DMS53 treated with DMSO at 0.1 percent for 48 hours (cell line): Measurements from ENCODE around the gene SNRNP27.
A peak's percentile ranks its signal among the peaks of the same experiment; 100 is the strongest.
"Not testable (repeated sequence)": the region's sequence is repeated elsewhere in the genome, so short reads cannot be mapped to it uniquely, and the experiment has no call there.

ENCODE experiments used
- DNase-seq: peaks from one replicate; lab custom pipeline; 2025; ENCODE audit not compliant: unreplicated experiment; lab: John Stamatoyannopoulos, UW

The SNRNP27 gene, protein sequence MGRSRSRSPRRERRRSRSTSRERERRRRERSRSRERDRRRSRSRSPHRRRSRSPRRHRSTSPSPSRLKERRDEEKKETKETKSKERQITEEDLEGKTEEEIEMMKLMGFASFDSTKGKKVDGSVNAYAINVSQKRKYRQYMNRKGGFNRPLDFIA

DNA sequence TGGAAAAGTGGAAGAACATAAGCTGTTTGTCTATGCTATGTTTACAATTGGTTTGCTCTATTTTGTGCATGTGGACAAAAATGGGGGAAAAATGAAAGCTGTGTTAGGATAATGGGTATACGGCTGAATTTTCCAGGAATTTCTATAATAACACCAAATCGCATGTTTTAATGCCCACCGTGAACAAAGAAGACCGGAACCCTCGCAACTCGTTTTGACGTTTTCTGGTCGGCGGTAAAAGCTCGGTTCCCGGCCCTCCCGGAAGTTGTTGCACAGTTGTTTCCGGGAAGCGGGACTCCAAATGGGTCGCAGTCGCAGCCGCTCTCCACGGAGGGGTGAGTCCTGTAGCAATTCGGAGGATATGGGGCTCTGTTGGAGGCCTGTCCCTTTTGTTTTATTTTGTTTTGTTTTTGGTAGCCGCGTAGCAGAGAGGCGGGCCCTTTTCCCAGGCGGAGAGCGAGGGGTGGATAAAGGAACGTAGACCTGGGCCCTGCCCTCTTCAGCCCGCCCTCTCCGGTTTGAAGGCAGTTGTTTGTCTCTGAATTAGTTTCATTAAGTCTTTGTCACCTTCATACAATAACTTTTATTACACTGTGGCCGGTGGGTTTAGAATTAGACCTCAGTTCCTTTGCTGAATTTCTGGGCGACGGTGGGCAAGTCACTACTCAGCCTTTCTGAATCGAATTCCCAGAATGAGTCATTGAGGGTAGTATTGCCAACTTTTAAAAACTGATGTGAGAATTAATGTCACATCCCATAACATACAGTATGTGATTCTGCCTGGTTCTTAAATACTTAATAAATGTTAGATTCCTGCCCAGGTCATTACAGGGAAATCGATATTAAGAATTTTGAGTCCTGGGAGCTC, at the start of gene SNRNP27:
SNRNP27 (plus strand) TSS at position 273 of the 868 bp plus-strand sequence; CDS start at position 302, 29 bp downstream.
- DNase-seq: peak; percentile 52

DNA sequence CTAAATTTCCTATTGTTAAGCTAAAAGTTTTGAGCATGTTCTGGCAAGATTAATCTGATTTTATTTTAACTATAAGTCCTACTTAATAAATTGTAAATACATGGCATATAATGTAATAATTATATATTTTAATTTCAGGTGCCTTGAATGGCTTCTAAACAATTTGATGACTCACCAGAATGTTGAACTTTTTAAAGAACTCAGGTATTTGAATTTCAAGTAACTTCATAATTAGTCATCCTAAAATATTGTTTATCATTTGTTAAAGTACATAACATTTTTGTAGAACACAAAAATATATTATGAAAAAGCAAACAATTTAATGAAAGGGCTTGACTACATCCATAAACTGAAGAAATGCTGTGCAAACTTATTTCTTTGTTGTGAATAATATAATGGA, 49.8 kb upstream of the SNRNP27 start:
- no peak for DNase-seq

DNA sequence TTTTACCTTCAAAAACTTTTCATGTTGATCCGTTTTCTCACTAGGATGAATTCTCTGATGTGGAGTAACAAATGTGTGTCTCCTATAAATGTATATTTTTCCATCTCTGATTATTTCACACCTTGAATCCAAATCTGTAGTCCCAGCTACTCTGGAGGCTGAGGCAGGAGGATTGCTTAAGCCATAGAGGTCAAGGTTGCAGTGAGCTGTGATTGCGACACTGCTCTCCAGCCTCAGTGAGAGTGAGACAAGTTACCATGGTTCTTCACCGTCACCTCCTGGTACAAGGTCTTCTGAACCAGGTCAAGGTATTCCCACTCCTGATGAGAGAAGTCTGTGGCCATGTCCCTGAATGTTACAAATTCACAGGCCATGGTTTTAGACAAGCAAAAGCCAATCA, 49.2 kb upstream of the SNRNP27 start:
- no peak for DNase-seq

DNA sequence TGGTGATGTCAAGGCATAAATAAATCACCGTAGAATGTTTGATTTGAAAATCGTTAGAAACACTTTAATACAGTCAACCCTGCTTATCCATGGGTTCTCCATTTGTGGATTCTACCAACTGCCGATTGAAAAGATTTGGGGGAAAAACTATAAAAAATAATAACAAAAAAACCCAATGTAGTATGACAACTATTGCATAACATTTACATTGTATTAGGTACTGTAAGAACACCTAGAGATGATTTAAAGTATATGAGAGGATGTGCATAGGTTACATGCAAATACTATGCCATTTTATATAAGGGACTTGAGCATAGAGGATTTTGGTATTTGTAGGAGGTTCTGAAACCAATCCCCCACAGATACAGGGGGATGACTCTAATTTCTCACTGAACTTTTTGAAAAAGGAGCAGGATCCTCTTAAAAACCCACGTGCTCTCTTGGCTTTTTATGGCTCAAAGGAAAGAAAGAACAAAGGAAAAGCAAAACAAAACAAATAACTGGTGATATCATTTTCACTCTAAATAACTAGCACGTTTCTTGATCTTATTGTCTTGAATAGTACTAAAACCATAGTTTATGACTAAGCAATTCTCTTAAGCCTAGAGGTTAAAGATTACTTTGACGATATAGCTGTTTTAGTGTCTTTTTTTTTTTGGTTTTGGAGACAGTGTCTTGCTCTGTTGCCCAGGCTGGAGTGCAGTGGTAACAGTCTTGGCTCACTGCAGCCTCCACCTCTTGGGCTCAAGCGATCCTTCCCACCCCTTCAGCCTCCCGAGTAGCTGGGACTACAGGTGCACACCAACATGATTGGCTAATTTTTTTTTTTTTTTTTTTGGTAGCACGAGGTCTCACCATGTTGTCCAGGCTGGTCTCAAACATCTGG, 47.3 kb upstream of the SNRNP27 start:
- no peak for DNase-seq

DNA sequence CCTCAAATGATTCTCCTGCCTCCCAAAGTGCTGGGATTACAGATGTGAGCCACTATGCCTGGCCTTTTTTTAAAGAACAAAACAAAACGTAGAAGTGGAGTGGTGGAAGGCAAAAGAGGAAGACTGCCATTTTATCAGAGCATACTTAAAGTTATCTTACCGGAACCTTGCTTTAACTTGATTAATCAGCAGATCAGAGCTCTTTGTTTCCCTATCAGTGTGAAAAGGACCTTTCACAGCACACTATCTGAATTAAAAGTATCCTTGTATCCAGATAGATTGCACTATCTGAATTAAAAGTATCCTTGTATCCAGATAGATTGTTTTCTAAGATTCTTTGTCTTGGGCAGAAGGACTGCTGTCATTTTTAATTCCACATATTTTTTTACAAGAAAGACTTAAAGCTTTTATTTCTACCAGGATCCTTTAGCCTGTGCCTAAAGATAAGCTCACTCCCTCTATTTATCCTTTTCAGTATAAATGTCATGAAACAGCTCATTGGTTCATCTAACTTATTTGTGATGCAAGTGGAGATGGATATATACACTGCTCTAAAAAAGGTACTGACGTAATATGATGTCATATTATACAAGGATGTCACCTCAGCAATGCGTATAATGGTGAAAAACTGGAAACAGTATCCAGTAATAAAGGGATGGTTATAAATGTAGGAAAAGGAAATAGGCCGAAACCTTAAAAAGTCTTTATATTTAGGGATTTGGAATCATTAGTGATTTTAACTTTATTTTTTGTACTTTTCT, 46.5 kb upstream of the SNRNP27 start:
- no peak for DNase-seq

DNA sequence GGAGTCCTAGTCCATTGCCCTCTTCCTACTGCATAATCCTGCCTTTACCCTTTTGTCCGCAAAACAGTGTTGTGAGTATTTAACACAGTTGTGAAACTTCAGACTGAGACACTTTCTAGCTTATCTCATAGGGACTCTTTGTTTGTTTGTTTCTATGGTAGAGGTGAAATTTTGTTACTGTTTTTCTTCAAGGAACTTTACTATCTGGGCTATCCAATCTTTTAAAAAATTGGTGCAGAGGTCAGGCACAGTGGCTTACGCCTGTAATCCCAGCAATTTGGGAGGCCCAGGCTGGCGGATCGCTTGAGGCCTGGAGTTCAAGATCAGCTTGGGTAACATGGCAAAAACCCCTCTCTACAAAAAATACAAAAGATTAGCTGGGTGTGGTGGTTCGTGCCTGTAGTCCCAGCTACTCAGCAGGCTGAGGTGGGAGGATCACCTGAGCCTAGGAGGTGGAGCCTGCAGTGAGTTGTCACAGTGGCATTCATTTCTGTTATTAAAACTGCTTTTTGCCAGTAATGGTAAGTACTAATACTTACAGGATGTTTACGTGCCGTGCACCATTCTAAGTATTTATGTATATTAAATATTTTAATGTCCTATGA, 45.5 kb upstream of the SNRNP27 start:
- no peak for DNase-seq

DNA sequence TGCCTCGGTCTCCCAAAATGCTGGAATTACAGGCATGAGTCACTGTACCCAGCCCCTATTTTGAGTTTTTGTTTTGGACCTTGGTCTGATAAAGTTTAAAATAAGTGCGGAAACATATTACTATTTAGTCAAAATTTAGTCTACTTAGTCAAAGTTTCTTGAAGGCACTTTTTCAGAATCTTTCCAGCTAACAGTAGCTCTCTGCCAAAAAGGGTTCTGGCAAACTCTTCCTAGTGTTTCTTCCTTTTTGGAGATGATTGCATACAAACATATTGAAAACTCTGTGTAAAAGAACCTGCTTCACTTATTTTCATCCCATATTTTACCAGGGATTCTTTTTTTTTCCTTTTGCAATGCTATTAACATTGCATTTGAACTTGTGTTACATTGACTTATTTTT, 35.5 kb upstream of the SNRNP27 start:
- DNase-seq: no peak

DNA sequence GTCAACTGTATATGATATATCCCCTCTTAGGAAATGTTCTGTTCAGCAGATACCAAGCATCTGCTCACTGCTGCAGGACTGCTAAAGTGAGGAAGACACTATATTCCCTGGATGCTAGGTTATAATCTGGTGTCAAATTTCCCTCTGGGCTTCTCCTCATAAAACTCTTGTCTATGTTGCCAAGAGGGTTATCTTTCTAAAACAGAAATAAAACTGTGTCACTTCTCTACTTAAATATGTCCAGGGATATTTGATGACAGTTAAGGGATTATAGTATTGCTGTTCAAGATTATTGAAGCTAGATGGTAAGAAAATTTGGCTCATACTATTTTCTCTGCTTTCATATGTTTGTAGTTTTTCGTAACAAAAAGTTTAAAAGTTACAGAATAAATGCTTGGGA, 30.5 kb upstream of the SNRNP27 start:
- no peak for DNase-seq

DNA sequence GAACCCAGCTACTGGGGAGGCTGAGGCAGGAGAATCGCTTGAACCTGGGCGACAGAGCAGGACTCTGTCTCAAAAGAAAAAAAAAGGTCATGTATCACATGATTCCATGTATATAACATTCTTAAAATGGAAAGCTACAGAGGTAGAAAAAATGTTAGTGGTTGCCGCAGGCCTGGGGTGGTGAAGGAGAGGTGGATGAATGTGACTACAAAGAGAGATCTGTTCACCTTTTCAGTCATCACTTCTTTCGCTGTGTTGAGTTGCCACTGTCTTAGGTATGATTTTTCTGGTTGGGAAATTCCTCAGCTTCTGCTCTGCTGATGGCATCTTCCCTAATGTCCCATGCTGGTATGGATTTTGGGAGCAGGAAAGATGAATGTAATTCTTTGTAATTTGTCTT, 5.3 kb upstream of the SNRNP27 start:
- DNase-seq: no peak

DNA sequence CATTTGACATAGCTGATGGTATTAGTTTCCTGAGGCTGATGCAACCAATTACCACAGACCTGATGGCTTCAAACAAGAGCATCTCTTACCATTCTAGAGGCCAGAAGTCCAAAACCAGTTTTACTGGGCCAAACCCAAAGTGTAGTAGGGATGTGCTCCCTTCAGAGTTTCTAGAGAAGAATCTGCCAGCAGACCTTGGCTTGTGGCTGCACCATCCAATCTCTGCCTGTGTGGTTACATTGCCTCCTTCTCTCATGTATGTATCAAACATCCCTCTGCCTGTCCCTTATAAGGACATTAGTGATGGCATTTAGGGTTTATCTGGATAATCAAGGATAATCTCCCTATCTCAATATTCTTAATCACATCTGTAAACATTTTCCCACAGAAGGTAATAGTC, 4.5 kb upstream of the SNRNP27 start:
- DNase-seq: no peak

DNA sequence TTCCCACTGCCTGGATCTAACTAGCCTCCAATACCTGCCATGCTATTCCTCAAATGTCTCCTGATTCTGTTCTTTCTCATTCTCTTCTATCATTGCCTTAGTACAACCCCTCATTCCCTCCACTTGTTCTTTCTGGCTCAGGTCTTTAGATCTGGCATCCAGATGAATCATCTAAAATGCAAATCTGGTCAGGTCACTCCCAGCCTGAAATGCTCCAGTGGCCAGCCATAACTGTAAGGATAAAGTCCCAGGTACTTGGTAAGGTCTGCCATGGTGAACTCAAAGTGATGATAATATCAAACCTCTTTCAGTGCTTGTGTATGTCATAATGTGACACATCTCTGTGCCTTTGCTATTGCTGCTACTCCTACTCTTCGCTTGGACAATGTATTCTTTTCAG, 2.9 kb upstream of the SNRNP27 start:
- DNase-seq: no peak

DNA sequence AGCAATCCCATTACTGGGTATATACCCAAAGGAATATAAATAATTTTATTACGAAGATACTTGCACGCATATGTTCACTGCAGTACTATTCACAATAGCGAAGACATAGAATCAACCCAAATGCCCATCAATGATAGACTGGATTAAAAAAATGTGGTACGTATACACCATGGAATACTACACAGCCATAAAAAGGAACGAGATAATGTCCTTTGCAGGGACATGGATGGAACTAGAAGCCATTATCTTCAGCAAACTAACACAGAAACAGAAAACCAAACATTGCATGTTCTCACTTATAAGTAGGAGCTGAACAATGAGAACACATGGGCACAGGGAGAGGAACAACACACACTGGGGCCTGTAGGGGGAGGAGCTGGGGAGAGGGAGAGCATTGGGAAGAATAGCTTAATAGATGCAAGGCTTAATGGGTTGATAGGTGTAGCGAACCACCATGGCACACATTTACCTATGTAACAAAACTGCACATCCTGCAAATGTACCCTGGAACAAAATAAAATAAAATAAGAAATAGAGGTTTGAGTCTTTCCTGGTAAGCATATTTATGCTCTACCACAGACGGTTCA, 825 bp upstream of the SNRNP27 start:
- not testable (repeated sequence) for DNase-seq

DNA sequence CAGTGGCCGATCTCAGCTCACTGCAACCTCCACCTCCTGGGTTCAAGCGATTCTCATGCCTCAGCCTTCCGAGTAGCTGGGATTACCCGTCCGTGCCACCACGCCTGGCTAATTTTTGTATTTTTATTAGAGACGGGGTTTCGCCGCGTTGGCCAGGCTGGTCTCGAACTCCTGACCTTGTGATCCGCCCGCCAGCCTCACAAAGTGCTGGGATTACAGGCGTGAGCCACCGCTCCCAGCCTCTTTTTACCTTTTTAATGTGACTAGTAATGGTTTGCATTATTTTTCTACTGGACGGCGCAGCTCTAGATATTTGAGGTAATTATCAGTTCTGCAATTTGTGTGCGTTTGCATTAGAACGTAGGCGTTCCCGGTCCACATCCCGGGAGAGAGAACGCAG, 981 bp downstream of the SNRNP27 start:
- not testable (repeated sequence) for DNase-seq

DNA sequence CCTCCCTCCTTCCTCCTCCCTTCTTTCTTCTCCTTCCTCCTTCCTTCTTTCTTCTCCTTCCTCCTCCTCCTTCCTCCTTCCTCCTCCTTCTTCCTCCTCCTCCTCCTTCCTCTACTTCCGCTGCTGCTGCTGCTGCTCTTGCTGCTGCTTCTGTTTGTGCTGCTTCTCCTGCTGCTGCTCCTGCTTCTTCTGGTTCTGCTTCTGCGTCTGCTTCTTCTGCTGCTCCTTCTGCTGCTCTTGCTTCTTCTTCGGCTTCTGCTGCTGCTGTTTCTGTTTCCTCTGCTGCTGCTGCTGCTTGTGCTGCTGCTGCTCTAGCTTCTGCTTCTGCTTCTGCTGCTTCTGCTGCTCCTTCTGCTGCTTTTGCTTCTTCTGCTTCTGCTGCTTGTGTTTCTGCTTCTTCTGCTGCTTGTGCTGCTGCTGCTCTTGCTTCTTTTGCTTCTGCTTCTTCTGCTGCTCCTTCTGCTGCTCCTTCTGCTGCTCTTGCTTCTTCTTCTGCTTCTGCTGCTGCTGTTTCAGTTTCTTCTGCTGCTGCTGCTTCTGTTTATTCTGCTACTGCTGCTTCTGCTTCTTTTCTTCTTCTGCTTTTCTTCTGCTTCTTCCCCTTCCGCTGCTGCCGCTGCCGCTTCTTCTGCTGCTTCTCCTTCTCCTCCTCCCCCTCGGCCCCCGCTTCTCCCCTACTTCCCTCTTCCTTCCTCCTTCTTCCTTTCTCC, 8.6 kb downstream of the SNRNP27 start:
- no peak for DNase-seq

DNA sequence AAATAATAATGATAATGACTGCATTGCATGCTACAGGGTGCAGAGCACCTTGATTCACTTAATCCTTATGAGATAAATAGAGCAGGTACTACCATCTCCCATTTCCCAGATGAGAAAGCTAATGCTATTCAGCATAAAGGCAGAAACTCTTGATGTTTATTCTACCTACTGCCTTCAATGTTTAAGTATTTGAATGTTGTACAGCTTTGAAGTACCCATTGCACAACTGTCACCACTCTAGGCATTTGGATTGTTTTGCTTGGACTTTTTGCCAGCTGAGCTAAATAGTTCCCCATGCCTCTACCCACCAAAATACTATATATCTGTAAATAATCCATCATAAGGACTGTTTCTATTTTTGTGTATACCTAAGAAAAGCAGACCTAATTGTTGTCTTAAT, 13.5 kb downstream of the SNRNP27 start:
- DNase-seq: no peak

DNA sequence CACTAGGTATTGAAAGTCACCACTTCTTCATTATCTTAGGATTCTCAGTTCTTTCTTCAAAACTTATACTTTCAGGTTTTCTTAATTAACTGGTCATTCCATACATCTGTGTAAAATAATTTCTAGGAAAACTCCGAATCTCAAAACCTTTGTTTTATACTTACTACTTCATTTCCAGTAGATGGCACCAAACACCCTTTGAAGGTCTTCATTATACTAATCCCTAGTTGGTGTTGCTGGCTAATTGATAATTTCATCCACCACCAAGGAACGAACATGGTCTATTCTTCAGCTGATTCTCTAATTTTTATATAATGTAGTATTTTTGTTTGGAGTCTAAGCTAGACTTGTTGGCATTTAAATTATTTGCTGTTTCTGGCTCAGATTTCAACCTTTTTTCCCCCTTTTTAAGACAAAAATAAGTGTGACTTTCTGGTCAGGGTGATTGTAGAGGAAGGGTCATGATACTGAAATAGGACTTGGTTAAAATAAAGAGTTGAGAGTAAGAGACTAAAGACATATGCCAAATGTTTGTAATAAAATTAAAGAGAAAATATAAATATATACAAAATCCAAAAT, 18.3 kb downstream of the SNRNP27 start:
- DNase-seq: peak; percentile 71

DNA sequence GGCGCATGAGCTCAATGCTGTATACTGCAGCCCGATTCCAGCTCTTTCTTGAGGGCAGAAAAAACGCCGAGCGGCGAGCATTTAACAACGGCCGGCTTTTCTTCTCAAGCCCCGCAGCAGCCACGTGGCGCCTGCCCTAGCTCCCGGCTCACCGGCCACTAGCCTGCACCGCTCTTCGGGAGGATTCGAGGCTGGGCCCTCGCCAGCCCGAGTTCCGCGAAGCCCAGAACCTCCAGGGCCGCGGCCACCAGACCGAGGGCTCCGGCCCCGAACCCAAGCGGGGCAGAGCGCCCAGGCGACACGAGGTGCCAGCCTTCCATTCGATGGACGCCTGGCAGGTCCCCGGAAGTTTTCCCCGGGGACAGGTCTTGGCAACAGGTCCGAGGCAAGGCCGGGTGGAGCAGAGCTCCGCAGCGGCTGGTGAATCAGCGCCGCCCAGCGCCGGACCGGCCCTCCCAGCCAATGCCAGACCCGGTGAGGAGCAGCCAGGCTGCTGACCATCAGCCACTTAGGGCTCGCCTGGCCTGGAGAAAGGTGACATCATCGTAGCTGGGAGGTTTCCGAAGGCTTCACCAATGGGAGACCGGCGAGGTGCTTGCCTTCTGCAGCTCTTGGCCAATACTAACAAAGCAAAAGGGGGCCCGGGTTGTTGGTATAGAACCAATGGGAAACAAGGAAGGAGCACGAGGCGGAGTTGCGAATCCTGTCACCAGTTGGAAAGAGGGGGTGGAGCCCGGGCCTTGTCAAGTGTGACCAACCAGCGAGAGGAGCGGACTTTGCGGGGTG, 20.6 kb downstream of the SNRNP27 start:
- DNase-seq: peak; percentile 99
